Neural cell (in vitro differentiated cells): ENCODE results near the gene SFMBT2.

ENCODE experiments used
- CTCF ChIP-seq: fragments of 450-650 bp; IDR thresholded peaks from 2 replicates; pipeline ENCODE4 v1.5.1; 2014; ENCODE audit warnings: antibody characterized with exemption, mild to moderate bottlenecking, moderate library complexity; ENCODE audit not compliant: poor library complexity, severe bottlenecking
- EP300 ChIP-seq: fragments of 450-650 bp; conservative IDR thresholded peaks from 2 replicates; pipeline ENCODE4 v1.6.1; 2014; ENCODE audit warnings: antibody characterized with exemption, mild to moderate bottlenecking, moderate library complexity; ENCODE audit not compliant: poor library complexity, severe bottlenecking
- POLR2AphosphoS5 ChIP-seq: IDR thresholded peaks from 2 replicates; pipeline ENCODE4 v1.6.1; 2012
- RAD21 ChIP-seq: fragments of 450-650 bp; conservative IDR thresholded peaks from 2 replicates; pipeline ENCODE4 v1.6.1; 2014; ENCODE audit warnings: antibody characterized with exemption, mild to moderate bottlenecking, moderate library complexity
- REST ChIP-seq: IDR thresholded peaks from 2 replicates; pipeline ENCODE4 v1.6.1; 2012; ENCODE audit warnings: borderline replicate concordance
- SMC3 ChIP-seq: fragments of 450-650 bp; conservative IDR thresholded peaks from 2 replicates; pipeline ENCODE4 v1.6.1; 2014; ENCODE audit warnings: antibody characterized with exemption, mild to moderate bottlenecking, moderate library complexity; ENCODE audit not compliant: poor library complexity
- TAF1 ChIP-seq: IDR thresholded peaks from 2 replicates; pipeline ENCODE4 v1.6.1; 2012; ENCODE audit warnings: low read depth

GRCh38 chr10:7457478-7458316, 46.9 kb upstream of the SFMBT2 start:
- TF ChIP-seq CTCF (no peak), TAF1 (no peak), EP300 (no peak), POLR2AphosphoS5 (no peak), SMC3 (no peak), REST (no peak), RAD21 (no peak)
